GM23338 (cell line): ENCODE data around the gene CES2.

ENCODE experiments used
- EZH2 ChIP-seq: fragments of 200-600 bp; sonication (generic); IDR thresholded peaks from one replicate; pipeline ENCODE4 v1.8.0; 2017; ENCODE audit warnings: antibody characterized with exemption, mild to moderate bottlenecking, low read depth; ENCODE audit not compliant: unreplicated experiment
- EZH2phosphoT487 ChIP-seq: fragments of 200-600 bp; sonication (generic); IDR thresholded peaks from one replicate; pipeline ENCODE4 v1.8.1; 2018; ENCODE audit warnings: antibody characterized with exemption; ENCODE audit not compliant: unreplicated experiment
- JUNB ChIP-seq: IDR thresholded peaks from one replicate; pipeline ENCODE4 v1.6.1; 2016; ENCODE audit warnings: antibody characterized with exemption; ENCODE audit not compliant: unreplicated experiment
- NANOG ChIP-seq: IDR thresholded peaks from 2 replicates; pipeline ENCODE4 v1.6.1; 2016; ENCODE audit warnings: antibody characterized with exemption, borderline replicate concordance
- POLR2AphosphoS5 ChIP-seq: IDR thresholded peaks from 2 replicates; pipeline ENCODE4 v1.6.1; 2016; ENCODE audit warnings: antibody characterized with exemption, low read depth
- STAT1 ChIP-seq: IDR thresholded peaks from one replicate; pipeline ENCODE4 v1.6.1; 2016; ENCODE audit warnings: antibody characterized with exemption; ENCODE audit not compliant: unreplicated experiment
- TF ChIP-seq, protein P1 (sequence below), 2 experiments: fragments of 200-600 bp in 1 of 2; sonication (generic) in 1 of 2; conservative IDR thresholded peaks; 2 replicates each; pipeline versions ENCODE4 v1.5.1 to v1.6.1; 2016 to 2017; ENCODE audit warnings: antibody characterized with exemption in 2 of 2, low read depth in 2 of 2, mild to moderate bottlenecking in 2 of 2, moderate library complexity in 1 of 2
- TF ChIP-seq, protein P2 (sequence below): IDR thresholded peaks from one replicate; pipeline ENCODE4 v1.6.1; 2018; ENCODE audit warnings: antibody characterized with exemption; ENCODE audit not compliant: unreplicated experiment
- TF ChIP-seq, protein P3 (sequence below): IDR thresholded peaks from 2 replicates; pipeline ENCODE4 v1.6.1; 2016; ENCODE audit warnings: antibody characterized with exemption

DNA sequence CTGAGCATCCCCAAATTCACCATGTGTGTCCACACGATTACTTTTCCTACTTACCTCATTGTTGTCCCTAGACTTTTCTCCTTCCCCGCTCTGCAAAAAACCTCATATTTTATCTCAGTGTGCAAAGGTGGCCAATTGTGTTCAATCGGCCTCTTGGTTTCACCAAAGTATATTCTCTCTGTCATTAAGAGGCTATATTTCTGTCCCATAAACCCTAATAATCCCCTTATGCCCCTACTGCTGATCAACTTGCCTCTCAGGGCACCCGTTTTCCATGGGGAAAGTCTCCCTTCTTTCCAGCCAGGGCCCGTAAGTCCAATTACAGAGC, 11.6 kb downstream of the CES2 start:
- TF ChIP-seq, protein P1, sequence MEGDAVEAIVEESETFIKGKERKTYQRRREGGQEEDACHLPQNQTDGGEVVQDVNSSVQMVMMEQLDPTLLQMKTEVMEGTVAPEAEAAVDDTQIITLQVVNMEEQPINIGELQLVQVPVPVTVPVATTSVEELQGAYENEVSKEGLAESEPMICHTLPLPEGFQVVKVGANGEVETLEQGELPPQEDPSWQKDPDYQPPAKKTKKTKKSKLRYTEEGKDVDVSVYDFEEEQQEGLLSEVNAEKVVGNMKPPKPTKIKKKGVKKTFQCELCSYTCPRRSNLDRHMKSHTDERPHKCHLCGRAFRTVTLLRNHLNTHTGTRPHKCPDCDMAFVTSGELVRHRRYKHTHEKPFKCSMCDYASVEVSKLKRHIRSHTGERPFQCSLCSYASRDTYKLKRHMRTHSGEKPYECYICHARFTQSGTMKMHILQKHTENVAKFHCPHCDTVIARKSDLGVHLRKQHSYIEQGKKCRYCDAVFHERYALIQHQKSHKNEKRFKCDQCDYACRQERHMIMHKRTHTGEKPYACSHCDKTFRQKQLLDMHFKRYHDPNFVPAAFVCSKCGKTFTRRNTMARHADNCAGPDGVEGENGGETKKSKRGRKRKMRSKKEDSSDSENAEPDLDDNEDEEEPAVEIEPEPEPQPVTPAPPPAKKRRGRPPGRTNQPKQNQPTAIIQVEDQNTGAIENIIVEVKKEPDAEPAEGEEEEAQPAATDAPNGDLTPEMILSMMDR (conservative IDR thresholded peaks at IDR 0.05; ENCODE audit: low read depth in 2 of 2): no peak
- TF ChIP-seq, protein P2, sequence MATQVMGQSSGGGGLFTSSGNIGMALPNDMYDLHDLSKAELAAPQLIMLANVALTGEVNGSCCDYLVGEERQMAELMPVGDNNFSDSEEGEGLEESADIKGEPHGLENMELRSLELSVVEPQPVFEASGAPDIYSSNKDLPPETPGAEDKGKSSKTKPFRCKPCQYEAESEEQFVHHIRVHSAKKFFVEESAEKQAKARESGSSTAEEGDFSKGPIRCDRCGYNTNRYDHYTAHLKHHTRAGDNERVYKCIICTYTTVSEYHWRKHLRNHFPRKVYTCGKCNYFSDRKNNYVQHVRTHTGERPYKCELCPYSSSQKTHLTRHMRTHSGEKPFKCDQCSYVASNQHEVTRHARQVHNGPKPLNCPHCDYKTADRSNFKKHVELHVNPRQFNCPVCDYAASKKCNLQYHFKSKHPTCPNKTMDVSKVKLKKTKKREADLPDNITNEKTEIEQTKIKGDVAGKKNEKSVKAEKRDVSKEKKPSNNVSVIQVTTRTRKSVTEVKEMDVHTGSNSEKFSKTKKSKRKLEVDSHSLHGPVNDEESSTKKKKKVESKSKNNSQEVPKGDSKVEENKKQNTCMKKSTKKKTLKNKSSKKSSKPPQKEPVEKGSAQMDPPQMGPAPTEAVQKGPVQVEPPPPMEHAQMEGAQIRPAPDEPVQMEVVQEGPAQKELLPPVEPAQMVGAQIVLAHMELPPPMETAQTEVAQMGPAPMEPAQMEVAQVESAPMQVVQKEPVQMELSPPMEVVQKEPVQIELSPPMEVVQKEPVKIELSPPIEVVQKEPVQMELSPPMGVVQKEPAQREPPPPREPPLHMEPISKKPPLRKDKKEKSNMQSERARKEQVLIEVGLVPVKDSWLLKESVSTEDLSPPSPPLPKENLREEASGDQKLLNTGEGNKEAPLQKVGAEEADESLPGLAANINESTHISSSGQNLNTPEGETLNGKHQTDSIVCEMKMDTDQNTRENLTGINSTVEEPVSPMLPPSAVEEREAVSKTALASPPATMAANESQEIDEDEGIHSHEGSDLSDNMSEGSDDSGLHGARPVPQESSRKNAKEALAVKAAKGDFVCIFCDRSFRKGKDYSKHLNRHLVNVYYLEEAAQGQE: no peak
- TF ChIP-seq EZH2: no peak
- no peak for TF ChIP-seq EZH2phosphoT487
- TF ChIP-seq POLR2AphosphoS5: no peak
- no peak for TF ChIP-seq STAT1
- TF ChIP-seq JUNB: no peak
- TF ChIP-seq, protein P3, sequence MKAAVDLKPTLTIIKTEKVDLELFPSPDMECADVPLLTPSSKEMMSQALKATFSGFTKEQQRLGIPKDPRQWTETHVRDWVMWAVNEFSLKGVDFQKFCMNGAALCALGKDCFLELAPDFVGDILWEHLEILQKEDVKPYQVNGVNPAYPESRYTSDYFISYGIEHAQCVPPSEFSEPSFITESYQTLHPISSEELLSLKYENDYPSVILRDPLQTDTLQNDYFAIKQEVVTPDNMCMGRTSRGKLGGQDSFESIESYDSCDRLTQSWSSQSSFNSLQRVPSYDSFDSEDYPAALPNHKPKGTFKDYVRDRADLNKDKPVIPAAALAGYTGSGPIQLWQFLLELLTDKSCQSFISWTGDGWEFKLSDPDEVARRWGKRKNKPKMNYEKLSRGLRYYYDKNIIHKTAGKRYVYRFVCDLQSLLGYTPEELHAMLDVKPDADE: no peak
- TF ChIP-seq NANOG: no peak
